Hepatocyte (in vitro differentiated cells): Measurements from ENCODE around the gene PRR12.

Experiments used
- EZH2 ChIP-seq: fragments of 200-600 bp; sonication (generic); IDR thresholded peaks from 2 replicates; pipeline ENCODE4 v1.6.1; 2016; ENCODE audit warnings: antibody characterized with exemption, mild to moderate bottlenecking, borderline replicate concordance
- EZH2phosphoT487 ChIP-seq: fragments of 200-600 bp; sonication (generic); IDR thresholded peaks from one replicate; pipeline ENCODE4 v1.6.1; 2018; ENCODE audit warnings: antibody characterized with exemption, mild to moderate bottlenecking, low read depth, moderate library complexity; ENCODE audit not compliant: unreplicated experiment, severe bottlenecking
- TF ChIP-seq, protein P1 (sequence below): fragments of 200-600 bp; sonication (generic); IDR thresholded peaks from 2 replicates; pipeline ENCODE4 v1.5.1; 2016; ENCODE audit warnings: antibody characterized with exemption, mild to moderate bottlenecking; ENCODE audit not compliant: poor library complexity

DNA sequence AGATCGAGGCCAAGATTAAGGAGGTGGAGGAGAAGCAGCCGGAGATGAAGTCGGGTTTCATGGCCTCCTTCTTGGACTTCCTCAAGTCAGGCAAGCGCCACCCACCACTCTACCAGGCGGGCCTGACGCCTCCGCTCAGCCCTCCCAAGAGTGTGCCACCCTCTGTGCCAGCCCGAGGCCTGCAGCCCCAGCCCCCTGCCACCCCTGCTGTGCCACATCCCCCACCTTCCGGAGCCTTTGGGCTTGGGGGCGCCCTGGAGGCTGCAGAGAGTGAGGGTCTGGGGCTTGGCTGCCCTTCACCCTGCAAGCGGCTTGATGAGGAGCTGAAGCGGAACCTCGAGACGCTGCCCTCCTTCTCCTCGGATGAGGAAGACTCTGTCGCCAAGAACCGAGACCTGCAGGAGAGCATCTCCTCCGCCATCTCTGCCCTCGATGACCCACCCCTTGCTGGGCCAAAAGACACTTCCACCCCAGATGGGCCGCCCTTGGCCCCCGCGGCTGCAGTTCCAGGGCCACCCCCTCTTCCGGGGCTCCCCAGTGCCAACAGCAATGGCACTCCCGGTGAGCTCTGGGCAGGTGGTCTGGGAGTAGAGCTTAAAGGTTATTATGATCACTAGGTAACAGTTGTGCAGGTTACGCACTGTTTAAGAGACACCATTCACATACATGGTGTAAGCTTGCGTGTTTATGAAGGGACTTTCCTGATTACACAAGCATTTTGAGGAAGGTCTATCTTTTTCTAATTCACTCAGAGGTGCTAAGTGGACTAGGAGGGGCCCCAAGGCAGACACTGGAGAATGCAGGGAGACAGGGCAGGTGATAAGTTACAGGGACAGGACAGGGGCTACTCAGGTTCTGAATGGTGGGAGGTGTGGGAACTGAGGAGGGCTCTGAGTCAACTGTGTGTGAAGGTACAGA is 8.7 kb downstream of the PRR12 start:
- TF ChIP-seq EZH2 (no peak), EZH2phosphoT487 (no peak)
- TF ChIP-seq, protein P1, sequence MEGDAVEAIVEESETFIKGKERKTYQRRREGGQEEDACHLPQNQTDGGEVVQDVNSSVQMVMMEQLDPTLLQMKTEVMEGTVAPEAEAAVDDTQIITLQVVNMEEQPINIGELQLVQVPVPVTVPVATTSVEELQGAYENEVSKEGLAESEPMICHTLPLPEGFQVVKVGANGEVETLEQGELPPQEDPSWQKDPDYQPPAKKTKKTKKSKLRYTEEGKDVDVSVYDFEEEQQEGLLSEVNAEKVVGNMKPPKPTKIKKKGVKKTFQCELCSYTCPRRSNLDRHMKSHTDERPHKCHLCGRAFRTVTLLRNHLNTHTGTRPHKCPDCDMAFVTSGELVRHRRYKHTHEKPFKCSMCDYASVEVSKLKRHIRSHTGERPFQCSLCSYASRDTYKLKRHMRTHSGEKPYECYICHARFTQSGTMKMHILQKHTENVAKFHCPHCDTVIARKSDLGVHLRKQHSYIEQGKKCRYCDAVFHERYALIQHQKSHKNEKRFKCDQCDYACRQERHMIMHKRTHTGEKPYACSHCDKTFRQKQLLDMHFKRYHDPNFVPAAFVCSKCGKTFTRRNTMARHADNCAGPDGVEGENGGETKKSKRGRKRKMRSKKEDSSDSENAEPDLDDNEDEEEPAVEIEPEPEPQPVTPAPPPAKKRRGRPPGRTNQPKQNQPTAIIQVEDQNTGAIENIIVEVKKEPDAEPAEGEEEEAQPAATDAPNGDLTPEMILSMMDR, result no peak
